ENCODE results near the gene AQP11.

DNA sequence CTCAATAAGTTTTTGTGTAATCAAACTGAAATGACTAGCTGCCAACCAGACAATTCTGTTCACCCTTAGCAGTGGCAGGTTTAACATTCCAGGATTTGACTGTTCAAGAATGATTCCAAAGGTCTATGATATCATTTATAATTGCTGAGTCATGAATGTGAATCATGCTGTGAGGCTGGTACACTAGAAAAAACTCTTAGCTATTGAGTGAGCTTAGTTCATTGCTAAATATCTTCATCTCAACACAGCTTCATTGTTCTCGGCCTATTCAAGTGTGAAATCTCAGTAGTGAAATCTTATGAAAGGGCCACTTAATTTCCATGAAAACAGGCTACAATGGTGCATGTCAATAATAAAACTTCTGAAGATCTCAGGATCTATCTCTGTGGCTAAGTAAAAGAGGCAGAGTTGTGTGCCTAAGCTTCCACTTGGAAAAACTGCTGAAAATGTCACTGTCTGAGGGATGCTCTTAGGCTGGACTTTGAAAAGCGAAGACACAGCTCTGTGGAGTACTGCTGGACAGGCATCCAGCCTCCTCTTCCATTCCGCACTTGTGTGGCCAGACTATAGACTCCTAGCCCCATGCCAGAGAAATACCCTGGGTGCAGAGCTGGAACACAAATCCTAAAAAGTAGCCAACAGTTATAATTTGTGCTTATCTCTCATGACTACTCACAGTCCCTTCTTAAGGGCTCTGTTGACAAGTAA is 12.8 kb downstream of the AQP11 start:
- no peak for TF ChIP-seq TAF1 (conservative IDR thresholded peaks at IDR 0.05)
- TF ChIP-seq CTCF (IDR thresholded peaks at IDR 0.05; ENCODE audit: low read depth, low read length, missing input control), result no peak
- peak in 1 of 2 donors; percentile 55 for TF ChIP-seq JUND (IDR thresholded peaks at IDR 0.05)
- no peak for TF ChIP-seq ATF3 (IDR thresholded peaks at IDR 0.05)
- no peak for TF ChIP-seq YY1 (IDR thresholded peaks at IDR 0.05)
- TF ChIP-seq RAD21 (IDR thresholded peaks at IDR 0.05), result peak in 1 of 2 donors; percentile 19

Data from liver (tissue), 3 donors.